Left cardiac atrium (tissue), 4 donors: Measurements from ENCODE around the gene CDYL. TPM values are rescaled to one million over a fixed set of nuclear protein-coding genes. Genes with fewer than 3 reads are reported as not detected.

ENCODE experiments used
- ATAC-seq, 2 donors: fragments of 200-7000 bp; cut with Tn5 transposase; one replicate each; pipeline ENCODE4 v1.9.1; 2020; ENCODE audit warnings: mild to moderate bottlenecking in 2 of 2, moderate library complexity in 2 of 2
- DNase-seq: peaks from one replicate; pipeline ENCODE4 v3.0.0-alpha.2; 2020
- intact Hi-C, 2 donors: fragments of 100-400 bp; cut with DNase I; formaldehyde crosslinking; loops; one replicate each; pipeline versions ENCODE4 v1.14.1 to v1.15.1; 2022 to 2023
- long read RNA-seq: library from polyadenylated mRNA; unstranded; transcript quantifications from one replicate; pipeline ENCODE4 v2.0.0, GENCODE V29; 2021
- total RNA-seq, 2 donors: library from RNA; stranded (reverse); fragmentation: NEBNext Ultra II Directional; extraction: Animal tissue kit (Norgen Biotek cat#: 25700); gene quantifications; one replicate each; pipeline ENCODE4 v1.2.1, GENCODE V29; 2021
- donor health status: DM: no; HTN: yes; CAD: no.
- donor health status: DM: no; HTN: yes; CAD: no; lungs with severe emphysema.
- donor health status: DM: yes; HTN: yes; CAD: no.
- donor health status: Dilated cardiomyopathy.

Gene CDYL
- total RNA-seq: 10 to 100 TPM; 26.9 to 31.2 TPM
- long read RNA-seq, partial matches to known transcripts: 4 of 4 reads
- long read RNA-seq, other reads (novel, unspliced or antisense): 0 of 4 reads

GRCh38 chr6:4776131-4776492 lies at the start of gene CDYL:
Gene CDYL (plus strand): TSS chr6:4776404. CDS start chr6:4776784, 380 bp downstream.
- ATAC-seq (peak; percentile 91 to 94), DNase-seq (peak; percentile 88)
- intact Hi-C loops: loop anchor here in 1 of 2 donors (10.0 kb wide), 1 partner anchor 159 kb away; no protein-coding TSS in a partner anchor

GRCh38 chr6:4726645-4727044 lies 49.6 kb upstream of the CDYL start:
- intact Hi-C loops: no loop called here
- ATAC-seq: no peak
- no peak for DNase-seq

- DNase-seq: no peak
- intact Hi-C loops: no loop called here
- no peak for ATAC-seq
These were observed 49.0 kb upstream of the CDYL start for GRCh38 chr6:4727217-4727616.

GRCh38 chr6:4727671-4728435 lies 48.4 kb upstream of the CDYL start:
- DNase-seq: no peak
- intact Hi-C loops: no loop called here
- no peak for ATAC-seq

- intact Hi-C loops: no loop called here
- DNase-seq: no peak
- ATAC-seq: no peak
These were observed 47.8 kb upstream of the CDYL start for GRCh38 chr6:4728436-4728769.

GRCh38 chr6:4728926-4729325 lies 47.3 kb upstream of the CDYL start:
- no peak for DNase-seq
- ATAC-seq: no peak
- intact Hi-C loops: no loop called here

- DNase-seq: no peak
- no peak for ATAC-seq
- intact Hi-C loops: no loop called here
These were observed 44.2 kb upstream of the CDYL start for GRCh38 chr6:4731996-4732395.

GRCh38 chr6:4732691-4733315 lies 43.4 kb upstream of the CDYL start:
- DNase-seq (peak; percentile 71), ATAC-seq (peak; percentile 23 to 97)
- intact Hi-C loops: no loop called here

- ATAC-seq: no peak
- intact Hi-C loops: no loop called here
- DNase-seq: no peak
These were observed 39.8 kb upstream of the CDYL start for GRCh38 chr6:4736371-4736873.

- intact Hi-C loops: no loop called here
- ATAC-seq (no peak), DNase-seq (no peak)
These were observed 36.2 kb upstream of the CDYL start for GRCh38 chr6:4740032-4740431.

- intact Hi-C loops: no loop called here
These were observed 33.1 kb upstream of the CDYL start for GRCh38 chr6:4743062-4743461.

GRCh38 chr6:4743926-4744325 lies 32.3 kb upstream of the CDYL start:
- intact Hi-C loops: no loop called here
- no peak for ATAC-seq
- DNase-seq: no peak

More at GRCh38 chr6:4743062-4743461, 33.1 kb upstream of the CDYL start:
- DNase-seq (no peak), ATAC-seq (no peak)

- no peak for ATAC-seq
- no peak for DNase-seq
- intact Hi-C loops: no loop called here
These were observed 28.6 kb upstream of the CDYL start for GRCh38 chr6:4747588-4747987.

GRCh38 chr6:4751823-4752464 lies 24.3 kb upstream of the CDYL start:
- intact Hi-C loops: no loop called here
- DNase-seq (no peak), ATAC-seq (no peak)

GRCh38 chr6:4756247-4756646 lies 20.0 kb upstream of the CDYL start:
- ATAC-seq: no peak
- intact Hi-C loops: no loop called here

GRCh38 chr6:4759997-4760396 lies 16.2 kb upstream of the CDYL start:
- DNase-seq: no peak
- intact Hi-C loops: no loop called here
- no peak for ATAC-seq

More at GRCh38 chr6:4756247-4756646, 20.0 kb upstream of the CDYL start:
- DNase-seq: no peak

- DNase-seq (no peak), ATAC-seq (no peak)
- intact Hi-C loops: no loop called here
These were observed 15.4 kb upstream of the CDYL start for GRCh38 chr6:4760773-4761172.

GRCh38 chr6:4762294-4762693 lies 13.9 kb upstream of the CDYL start:
- intact Hi-C loops: no loop called here
- DNase-seq (no peak), ATAC-seq (no peak)

GRCh38 chr6:4763921-4764320 lies 12.3 kb upstream of the CDYL start:
- ATAC-seq (no peak), DNase-seq (no peak)
- intact Hi-C loops: no loop called here

- DNase-seq (no peak), ATAC-seq (no peak)
- intact Hi-C loops: no loop called here
These were observed 7.4 kb upstream of the CDYL start for GRCh38 chr6:4768815-4769214.
